Heart left ventricle (tissue), 16 donors: ENCODE data around the gene MPV17L2. TPM values are rescaled to one million over a fixed set of nuclear protein-coding genes. Genes with fewer than 3 reads are reported as not detected.

Experiments
- ATAC-seq, 4 donors: fragments of 200-7000 bp; cut with Tn5 transposase; one replicate each; pipeline ENCODE4 v1.9.1; 2020 to 2022; ENCODE audit warnings: moderate library complexity in 4 of 4, mild to moderate bottlenecking in 3 of 4, moderate number of reproducible peaks in 1 of 4
- DNase-seq, 5 donors: peaks; one replicate each; pipeline ENCODE4 v3.0.0-alpha.2; 2020
- H3K27ac ChIP-seq, 12 donors: fragments of 200-600 bp; sonication (generic) in 4 of 12; one replicate each; pipeline versions ENCODE4 v1.5.0 to v1.8.0; 2016 to 2022; ENCODE audit warnings: mild to moderate bottlenecking in 2 of 12
- H3K27me3 ChIP-seq, 9 donors: fragments of 200-600 bp; sonication (generic) in 2 of 9; one replicate each; pipeline versions ENCODE4 v1.5.1 to v1.8.0; 2016 to 2022; ENCODE audit warnings: mild to moderate bottlenecking in 3 of 9
- H3K36me3 ChIP-seq, 9 donors: fragments of 200-600 bp; sonication (generic) in 2 of 9; one replicate each; pipeline versions ENCODE4 v1.5.0 to v1.8.0; 2018 to 2022; ENCODE audit warnings: mild to moderate bottlenecking in 2 of 9
- H3K4me1 ChIP-seq, 12 donors: fragments of 200-600 bp; sonication (generic) in 4 of 12; one replicate each; pipeline versions ENCODE4 v1.5.0 to v1.8.0; 2016 to 2022; ENCODE audit warnings: mild to moderate bottlenecking in 3 of 12
- H3K4me3 ChIP-seq, 12 donors: fragments of 200-600 bp; sonication (generic) in 4 of 12; one replicate each; pipeline versions ENCODE4 v1.5.0 to v1.8.0; 2017 to 2022; ENCODE audit warnings: mild to moderate bottlenecking in 9 of 12, moderate library complexity in 4 of 12
- H3K9me3 ChIP-seq, 12 donors: fragments of 200-600 bp; sonication (generic) in 4 of 12; one replicate each; pipeline versions ENCODE4 v1.5.0 to v1.8.0; 2016 to 2022; ENCODE audit warnings: mild to moderate bottlenecking in 1 of 12
- POLR2A ChIP-seq, 2 donors: fragments of 450-650 bp; IDR thresholded peaks; one replicate each; pipeline ENCODE4 v1.6.1; 2017; ENCODE audit warnings: antibody characterized with exemption in 2 of 2, mild to moderate bottlenecking in 2 of 2, moderate library complexity in 2 of 2
- WGBS, 4 donors: extraction: QIAGEN DNeasy Blood & Tissue Kit in 2 of 4; methylation state at CpG; one replicate each; pipeline versions ENCODE4 v1.1.5 to v1.1.7; 2013 to 2018; 5-methylcytosine and 5-hydroxymethylcytosine counted together
- intact Hi-C, 10 donors: fragments of 100-400 bp; cut with DNase I; formaldehyde crosslinking; loops; one replicate each; pipeline versions ENCODE4 v1.11.1 to v1.14.2; 2022
- polyA plus RNA-seq, 2 donors: library from polyadenylated mRNA; stranded (reverse); fragments of 200-250 nt; gene quantifications; one replicate each; pipeline ENCODE4 v1.2.3, GENCODE V29; 2013
- total RNA-seq, 9 donors: library from RNA; depleted of rRNA in 2 of 9; stranded (reverse); fragments of >200 nt in 2 of 9; fragmentation: NEBNext Ultra II Directional in 3 of 9; extraction: Animal tissue kit (Norgen Biotek cat#: 25700) in 3 of 9; gene quantifications; one replicate each; pipeline versions ENCODE4 v1.1.0 to v1.2.4, GENCODE V29; 2016 to 2023
- TF ChIP-seq, protein P1 (sequence below), 12 donors: fragments of 200-600 bp; sonication (generic) in 4 of 12; IDR thresholded peaks; one replicate each; pipeline versions ENCODE4 v1.5.0 to v1.8.0; 2018 to 2022; ENCODE audit warnings: antibody characterized with exemption in 12 of 12, mild to moderate bottlenecking in 5 of 12
- donor health status: ischemic (EF 13 %, LVEDD 7.1; RV severe dilation, severe dysfunction).
- donor health status: healthy with polysubstance abuse.
- donor health status: DM: no; HTN: yes; CAD: no.
- donor health status: DM: no; HTN: no; CAD: no.
- donor health status: ischemic (EF 25% LVEDD 6.9; RV normal size, moderate dysfunction).
- donor health status: ischemic (EF 25% LVEDD 5.7; RV mildly dilated, moderate dysfunction).
- donor health status: healthy.
- donor health status: DM: yes; HTN: yes; CAD: no.
- donor health status: ischemic (EF 35%, LVEDD 5.7; RV mildly dilated, moderate dysfunction).
- donor health status: nonischemic (EF 11% LVEDD 7.7; RV severe dilation, severe dysfunction).
- donor health status: DM: yes; HTN: yes; CAD: no.
- donor health status: PGD.
- donor health status: ischemic (EF 29% LVEDD 5.4; RV normal size, mild dysfunction).
- donor health status: nonischemic (EF 23%, LVEDD 6.1; RV moderate dilation, normal function).

MPV17L2 gene
- total and polyA plus RNA-seq, 11 donors, result 10.6 to 59.3 (median 18.9) TPM

DNA sequence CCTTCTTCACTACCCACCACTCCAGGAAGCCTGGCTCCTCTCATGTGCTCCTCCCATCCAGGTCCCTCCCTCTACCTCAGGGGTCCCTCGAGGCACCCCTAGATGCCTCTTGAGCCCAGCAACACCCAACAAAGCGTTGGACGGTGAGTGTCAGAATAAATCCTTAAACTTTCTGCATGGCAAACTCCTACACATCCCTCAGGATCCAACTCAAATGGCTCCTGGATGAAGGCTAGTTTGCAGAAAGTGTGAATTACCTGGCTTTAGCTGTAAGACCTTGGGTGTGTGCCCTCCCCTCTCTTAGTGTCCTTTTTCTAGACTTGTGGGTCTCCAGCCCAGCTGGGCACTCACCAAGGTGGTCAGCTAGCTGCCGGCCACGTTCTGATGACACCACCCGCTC is 5.4 kb downstream of the MPV17L2 start:
- TF ChIP-seq, protein P1, sequence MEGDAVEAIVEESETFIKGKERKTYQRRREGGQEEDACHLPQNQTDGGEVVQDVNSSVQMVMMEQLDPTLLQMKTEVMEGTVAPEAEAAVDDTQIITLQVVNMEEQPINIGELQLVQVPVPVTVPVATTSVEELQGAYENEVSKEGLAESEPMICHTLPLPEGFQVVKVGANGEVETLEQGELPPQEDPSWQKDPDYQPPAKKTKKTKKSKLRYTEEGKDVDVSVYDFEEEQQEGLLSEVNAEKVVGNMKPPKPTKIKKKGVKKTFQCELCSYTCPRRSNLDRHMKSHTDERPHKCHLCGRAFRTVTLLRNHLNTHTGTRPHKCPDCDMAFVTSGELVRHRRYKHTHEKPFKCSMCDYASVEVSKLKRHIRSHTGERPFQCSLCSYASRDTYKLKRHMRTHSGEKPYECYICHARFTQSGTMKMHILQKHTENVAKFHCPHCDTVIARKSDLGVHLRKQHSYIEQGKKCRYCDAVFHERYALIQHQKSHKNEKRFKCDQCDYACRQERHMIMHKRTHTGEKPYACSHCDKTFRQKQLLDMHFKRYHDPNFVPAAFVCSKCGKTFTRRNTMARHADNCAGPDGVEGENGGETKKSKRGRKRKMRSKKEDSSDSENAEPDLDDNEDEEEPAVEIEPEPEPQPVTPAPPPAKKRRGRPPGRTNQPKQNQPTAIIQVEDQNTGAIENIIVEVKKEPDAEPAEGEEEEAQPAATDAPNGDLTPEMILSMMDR (IDR thresholded peaks at IDR 0.05), result no peak
- Histone ChIP-seq H3K4me1 (peaks cover 0 to 27% (median 21%) of the 10 kb centered on the region in 12 donors), H3K27me3 (no peaks in the 10 kb centered on the region), H3K4me3 (no peak overlapping the region), H3K36me3 (peaks cover 0 to 58% (median 44%) of the 10 kb centered on the region in 9 donors), H3K27ac (no peak overlapping the region), H3K9me3 (no peaks in the 10 kb centered on the region)
- no peak for ATAC-seq
- no peak for DNase-seq
- intact Hi-C loops, result loop anchor here in 1 of 10 donors (10.0 kb wide), 1 partner anchor 126 kb away; the partner anchor contains the start of gene LSM4
- 91 to 95% (median 92%) methylated on average over 6 of the region's 6 CpGs for WGBS, 4 donors

DNA sequence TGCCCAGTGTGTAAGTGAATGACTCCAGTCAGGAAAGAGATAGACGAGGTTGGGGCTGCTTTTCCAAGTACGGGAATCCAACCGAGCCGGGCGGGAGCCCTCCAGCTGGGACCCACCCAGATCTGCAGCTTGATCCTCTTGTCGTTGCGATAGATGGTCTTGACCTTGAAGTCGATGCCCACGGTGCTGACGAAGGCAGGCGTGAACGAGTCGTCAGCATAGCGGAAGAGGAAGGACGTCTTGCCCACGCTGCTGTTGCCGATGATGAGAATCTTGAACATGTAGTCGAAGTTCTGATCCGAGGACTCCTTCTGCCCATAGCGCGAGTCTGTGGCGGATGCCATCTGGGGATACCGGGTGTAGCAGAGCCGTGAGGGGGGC is 9.4 kb downstream of the MPV17L2 start:
- no peak for DNase-seq
- 77 to 80% (median 79%) methylated on average over 24 of the region's 24 CpGs for WGBS, 4 donors
- intact Hi-C loops, result loop anchor here in 3 of 10 donors (5.0 to 10.0 kb wide), 3 partner anchors 122 to 212 kb away; partner anchors contain the start of genes LSM4 (in 2 of the 3) and SSBP4 (in 1 of the 3)

GRCh38 chr19:18202778-18203407 is 9.9 kb downstream of the MPV17L2 start:
- Histone ChIP-seq H3K9me3 (no peaks in the 10 kb centered on the region), H3K27me3 (no peaks in the 10 kb centered on the region), H3K4me1 (peaks cover 0 to 31% (median 20%) of the 10 kb centered on the region in 12 donors), H3K36me3 (peaks cover 0 to 36% (median 27%) of the 10 kb centered on the region in 9 donors), H3K27ac (peak overlapping the region in 3 of 12 donors; percentile 84 to 85 (median 84)), H3K4me3 (peak overlapping the region; percentile 56 to 91 (median 72))
- ATAC-seq, result no peak
- WGBS, 4 donors, result 6 to 19% (median 11%) methylated on average over 30 to 32 of the region's 32 CpGs
- TF ChIP-seq POLR2A (IDR thresholded peaks at IDR 0.05), result no peak
- TF ChIP-seq, protein P1 (IDR thresholded peaks at IDR 0.05), result peak in 8 of 12 donors; percentile 15 to 48 (median 27)
- intact Hi-C loops, result loop anchor here in 4 of 10 donors (1.0 to 10.0 kb wide), 4 partner anchors 10 to 212 kb away; partner anchors contain the start of genes LSM4 (in 2 of the 4), MPV17L2 (in 1 of the 4) and SSBP4 (in 1 of the 4)
- DNase-seq, result peak in 1 of 5 donors; percentile 53

More for the DNA sequence above, 9.4 kb downstream of the MPV17L2 start:
- peaks cover 0 to 39% (median 31%) of the 10 kb centered on the region in 9 donors for H3K36me3 ChIP-seq
- no peaks in the 10 kb centered on the region for H3K27me3 ChIP-seq
- peaks cover 0 to 31% (median 20%) of the 10 kb centered on the region in 12 donors for H3K4me1 ChIP-seq
- peak overlapping the region in 3 of 12 donors; percentile 51 to 84 (median 84) for H3K27ac ChIP-seq
- no peaks in the 10 kb centered on the region for H3K9me3 ChIP-seq
- TF ChIP-seq POLR2A (IDR thresholded peaks at IDR 0.05), result no peak
- TF ChIP-seq, protein P1 (IDR thresholded peaks at IDR 0.05), result no peak
- ATAC-seq, result no peak
- H3K4me3 ChIP-seq, result peak overlapping the region in 3 of 12 donors; percentile 67 to 91 (median 86)

DNA sequence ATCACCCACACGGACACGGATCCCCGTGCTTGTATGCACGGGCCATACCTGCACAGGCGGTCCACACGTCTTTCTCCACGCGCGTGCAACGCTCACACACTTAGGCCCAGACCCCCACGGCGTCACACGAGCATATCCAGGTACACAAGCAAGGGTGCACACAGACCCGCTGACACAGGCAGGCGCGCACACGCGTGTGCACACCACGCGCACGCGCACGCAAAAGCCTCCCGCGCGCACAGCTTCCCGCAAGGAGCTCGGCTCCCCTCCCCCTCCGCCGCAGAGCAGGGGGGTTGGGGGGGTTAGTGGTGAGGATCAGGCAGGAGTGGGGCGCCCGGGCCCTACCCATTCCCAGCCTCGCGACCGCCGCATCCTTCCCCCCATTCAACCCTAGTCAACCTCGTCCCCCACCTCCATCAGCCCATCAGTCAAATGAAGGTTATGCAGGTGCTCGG is 10.4 kb downstream of the MPV17L2 start:
- TF ChIP-seq POLR2A (IDR thresholded peaks at IDR 0.05), result no peak
- TF ChIP-seq, protein P1 (IDR thresholded peaks at IDR 0.05), result no peak
- peaks cover 0 to 31% (median 22%) of the 10 kb centered on the region in 9 donors for H3K36me3 ChIP-seq
- H3K9me3 ChIP-seq, result no peaks in the 10 kb centered on the region
- ATAC-seq (peak in 2 of 4 donors; percentile 0 to 4), DNase-seq (peak in 1 of 5 donors; percentile 69)
- no peaks in the 10 kb centered on the region for H3K27me3 ChIP-seq
- WGBS, 4 donors, result 0 to 7% (median 1%) methylated on average over 23 to 38 of the region's 38 CpGs
- H3K4me3 ChIP-seq, result peak overlapping the region; percentile 56 to 91 (median 72)
- peaks cover 0 to 31% (median 22%) of the 10 kb centered on the region in 12 donors for H3K4me1 ChIP-seq
- peak overlapping the region in 11 of 12 donors; percentile 52 to 98 (median 69) for H3K27ac ChIP-seq
- intact Hi-C loops, result loop anchor here in 4 of 10 donors (1.0 to 10.0 kb wide), 4 partner anchors 10 to 211 kb away; partner anchors contain the start of genes LSM4 (in 2 of the 4), MPV17L2 (in 1 of the 4) and SSBP4 (in 1 of the 4)
